Measurements from ENCODE around the gene IL4R. TPM values are rescaled to one million over a fixed set of nuclear protein-coding genes. Genes with fewer than 3 reads are reported as not detected.

The IL4R gene
- total and polyA plus RNA-seq, 2 of the 13 experiments (the other 11 are each of a cell fraction or from before 2014, with no cell fraction given), result 15.9 to 49.6 TPM

DNA sequence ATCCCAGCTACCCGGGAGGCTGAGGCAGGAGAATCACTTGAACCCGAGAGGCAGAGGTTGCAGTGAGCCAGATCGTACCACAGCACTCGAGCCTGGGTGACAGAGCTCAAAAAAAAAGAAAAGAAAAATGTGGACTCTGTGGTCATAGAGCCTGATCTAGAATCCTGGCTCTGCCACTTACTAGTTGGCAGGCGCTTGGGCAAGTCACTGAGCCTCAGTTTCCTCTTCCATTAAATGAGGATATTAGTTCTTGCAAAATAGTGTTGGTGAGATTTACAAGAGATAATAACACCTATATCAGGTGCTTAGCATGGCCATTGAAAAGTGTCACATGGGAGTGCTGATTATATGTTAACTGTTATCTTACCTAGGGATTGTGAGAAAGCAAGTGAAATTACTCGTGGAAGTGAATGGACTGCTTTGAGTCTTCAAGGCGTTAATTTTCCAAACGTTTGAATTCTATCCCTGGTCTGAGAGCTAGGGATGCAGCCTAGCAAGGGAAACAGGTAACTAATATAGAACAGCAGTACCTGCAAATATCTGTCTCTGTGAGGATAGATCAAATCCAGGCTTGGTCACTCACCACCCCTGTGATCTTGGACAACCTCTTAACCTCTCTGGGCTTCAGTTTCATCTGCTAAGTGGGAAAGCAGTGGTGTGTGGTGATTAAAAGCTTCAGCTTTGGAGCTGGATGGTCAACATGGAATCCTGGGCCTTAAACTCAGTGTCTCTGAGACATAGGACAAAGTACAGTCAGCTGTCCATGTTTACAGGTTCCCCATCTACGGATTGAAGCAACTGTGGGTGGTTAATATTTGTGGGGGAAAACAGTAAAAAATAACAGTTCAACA, 44.2 kb upstream of the IL4R start (continued):
- TF ChIP-seq, protein P1, sequence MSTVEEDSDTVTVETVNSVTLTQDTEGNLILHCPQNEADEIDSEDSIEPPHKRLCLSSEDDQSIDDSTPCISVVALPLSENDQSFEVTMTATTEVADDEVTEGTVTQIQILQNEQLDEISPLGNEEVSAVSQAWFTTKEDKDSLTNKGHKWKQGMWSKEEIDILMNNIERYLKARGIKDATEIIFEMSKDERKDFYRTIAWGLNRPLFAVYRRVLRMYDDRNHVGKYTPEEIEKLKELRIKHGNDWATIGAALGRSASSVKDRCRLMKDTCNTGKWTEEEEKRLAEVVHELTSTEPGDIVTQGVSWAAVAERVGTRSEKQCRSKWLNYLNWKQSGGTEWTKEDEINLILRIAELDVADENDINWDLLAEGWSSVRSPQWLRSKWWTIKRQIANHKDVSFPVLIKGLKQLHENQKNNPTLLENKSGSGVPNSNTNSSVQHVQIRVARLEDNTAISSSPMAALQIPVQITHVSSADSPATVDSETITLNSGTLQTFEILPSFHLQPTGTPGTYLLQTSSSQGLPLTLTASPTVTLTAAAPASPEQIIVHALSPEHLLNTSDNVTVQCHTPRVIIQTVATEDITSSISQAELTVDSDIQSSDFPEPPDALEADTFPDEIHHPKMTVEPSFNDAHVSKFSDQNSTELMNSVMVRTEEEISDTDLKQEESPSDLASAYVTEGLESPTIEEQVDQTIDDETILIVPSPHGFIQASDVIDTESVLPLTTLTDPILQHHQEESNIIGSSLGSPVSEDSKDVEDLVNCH (CRISPR knock-in tag; IDR thresholded peaks at IDR 0.05), result no peak
- no peak for TF ChIP-seq CBX1 (IDR thresholded peaks at IDR 0.05; ENCODE audit: low read depth)
- no peak for TF ChIP-seq CHD2 (IDR thresholded peaks at IDR 0.05; ENCODE audit: low read depth, low read length)
- no peak for TF ChIP-seq ZNF24 (IDR thresholded peaks at IDR 0.05)
- no peak for TF ChIP-seq KLF15 (CRISPR knock-in tag; IDR thresholded peaks at IDR 0.05; ENCODE audit: borderline replicate concordance)
- no peak for TF ChIP-seq ZNF776 (CRISPR knock-in tag; IDR thresholded peaks at IDR 0.05)
- TF ChIP-seq FOSL2 (CRISPR knock-in tag; IDR thresholded peaks at IDR 0.05), result peak; percentile 63
- no peak for TF ChIP-seq STAT5B (CRISPR knock-in tag; IDR thresholded peaks at IDR 0.05)
- TF ChIP-seq XBP1 (CRISPR knock-in tag; IDR thresholded peaks at IDR 0.05), result no peak
- peak; percentile 63; the same call in 1 of the 2 replicates for TF ChIP-seq ZKSCAN8 (CRISPR knock-in tag; IDR thresholded peaks at IDR 0.05; ENCODE audit: borderline replicate concordance)
- TF ChIP-seq, protein P2, sequence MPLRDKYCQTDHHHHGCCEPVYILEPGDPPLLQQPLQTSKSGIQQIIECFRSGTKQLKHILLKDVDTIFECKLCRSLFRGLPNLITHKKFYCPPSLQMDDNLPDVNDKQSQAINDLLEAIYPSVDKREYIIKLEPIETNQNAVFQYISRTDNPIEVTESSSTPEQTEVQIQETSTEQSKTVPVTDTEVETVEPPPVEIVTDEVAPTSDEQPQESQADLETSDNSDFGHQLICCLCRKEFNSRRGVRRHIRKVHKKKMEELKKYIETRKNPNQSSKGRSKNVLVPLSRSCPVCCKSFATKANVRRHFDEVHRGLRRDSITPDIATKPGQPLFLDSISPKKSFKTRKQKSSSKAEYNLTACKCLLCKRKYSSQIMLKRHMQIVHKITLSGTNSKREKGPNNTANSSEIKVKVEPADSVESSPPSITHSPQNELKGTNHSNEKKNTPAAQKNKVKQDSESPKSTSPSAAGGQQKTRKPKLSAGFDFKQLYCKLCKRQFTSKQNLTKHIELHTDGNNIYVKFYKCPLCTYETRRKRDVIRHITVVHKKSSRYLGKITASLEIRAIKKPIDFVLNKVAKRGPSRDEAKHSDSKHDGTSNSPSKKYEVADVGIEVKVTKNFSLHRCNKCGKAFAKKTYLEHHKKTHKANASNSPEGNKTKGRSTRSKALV (CRISPR knock-in tag; IDR thresholded peaks at IDR 0.05), result no peak
- TF ChIP-seq SP4 (CRISPR knock-in tag; IDR thresholded peaks at IDR 0.05), result no peak
- no peak for TF ChIP-seq HMG20B (CRISPR knock-in tag; conservative IDR thresholded peaks at IDR 0.05)
- TF ChIP-seq GZF1 (CRISPR knock-in tag; IDR thresholded peaks at IDR 0.05), result no peak
- no peak for TF ChIP-seq HNRNPK (IDR thresholded peaks at IDR 0.05; ENCODE audit: low read depth, low read length, poor library complexity, severe bottlenecking)
- TF ChIP-seq MTF2 (CRISPR knock-in tag; IDR thresholded peaks at IDR 0.05; ENCODE audit: borderline replicate concordance), result no peak
- no peak for TF ChIP-seq PHB2 (IDR thresholded peaks at IDR 0.05; ENCODE audit: partially characterized antibody)
- no peak for TF ChIP-seq ARNT (IDR thresholded peaks at IDR 0.05)
- no peak for TF ChIP-seq ZNF143 (CRISPR knock-in tag; IDR thresholded peaks at IDR 0.05)
- peak; percentile 55; the same call in 1 of the 2 replicates for TF ChIP-seq KDM6A (CRISPR knock-in tag; IDR thresholded peaks at IDR 0.05; ENCODE audit: low read depth)
- no peak for TF ChIP-seq ZNF607 (CRISPR knock-in tag; IDR thresholded peaks at IDR 0.05; ENCODE audit: borderline replicate concordance)
- TF ChIP-seq ISX (CRISPR knock-in tag; conservative IDR thresholded peaks at IDR 0.05), result no peak
- no peak for TF ChIP-seq ZKSCAN5 (CRISPR knock-in tag; IDR thresholded peaks at IDR 0.05)
- no peak for TF ChIP-seq ZKSCAN1 (IDR thresholded peaks at IDR 0.05; ENCODE audit: low read length)
- TF ChIP-seq, protein P3, sequence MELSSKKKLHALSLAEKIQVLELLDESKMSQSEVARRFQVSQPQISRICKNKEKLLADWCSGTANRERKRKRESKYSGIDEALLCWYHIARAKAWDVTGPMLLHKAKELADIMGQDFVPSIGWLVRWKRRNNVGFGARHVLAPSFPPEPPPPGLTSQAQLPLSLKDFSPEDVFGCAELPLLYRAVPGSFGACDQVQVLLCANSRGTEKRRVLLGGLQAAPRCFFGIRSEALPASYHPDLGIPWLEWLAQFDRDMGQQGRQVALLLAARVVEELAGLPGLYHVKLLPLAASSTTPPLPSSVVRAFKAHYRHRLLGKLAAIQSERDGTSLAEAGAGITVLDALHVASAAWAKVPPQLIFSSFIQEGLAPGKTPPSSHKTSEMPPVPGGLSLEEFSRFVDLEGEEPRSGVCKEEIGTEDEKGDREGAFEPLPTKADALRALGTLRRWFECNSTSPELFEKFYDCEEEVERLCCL (CRISPR knock-in tag; IDR thresholded peaks at IDR 0.05; ENCODE audit: borderline replicate concordance), result no peak; the same call in 1 of the 2 replicates
- no peak for TF ChIP-seq SCMH1 (CRISPR knock-in tag; IDR thresholded peaks at IDR 0.05; ENCODE audit: borderline replicate concordance)

Measured in HepG2 (cell line).